HG03520 (cell line): Measurements from ENCODE around the gene APOA1.

Experiments
- ATAC-seq: cut with Tn5 transposase; IDR thresholded peaks from one replicate; pipeline ENCODE4 v1.9.1; 2021; ENCODE audit warnings: mild to moderate bottlenecking, moderate library complexity; ENCODE audit not compliant: unreplicated experiment

The APOA1 gene

DNA sequence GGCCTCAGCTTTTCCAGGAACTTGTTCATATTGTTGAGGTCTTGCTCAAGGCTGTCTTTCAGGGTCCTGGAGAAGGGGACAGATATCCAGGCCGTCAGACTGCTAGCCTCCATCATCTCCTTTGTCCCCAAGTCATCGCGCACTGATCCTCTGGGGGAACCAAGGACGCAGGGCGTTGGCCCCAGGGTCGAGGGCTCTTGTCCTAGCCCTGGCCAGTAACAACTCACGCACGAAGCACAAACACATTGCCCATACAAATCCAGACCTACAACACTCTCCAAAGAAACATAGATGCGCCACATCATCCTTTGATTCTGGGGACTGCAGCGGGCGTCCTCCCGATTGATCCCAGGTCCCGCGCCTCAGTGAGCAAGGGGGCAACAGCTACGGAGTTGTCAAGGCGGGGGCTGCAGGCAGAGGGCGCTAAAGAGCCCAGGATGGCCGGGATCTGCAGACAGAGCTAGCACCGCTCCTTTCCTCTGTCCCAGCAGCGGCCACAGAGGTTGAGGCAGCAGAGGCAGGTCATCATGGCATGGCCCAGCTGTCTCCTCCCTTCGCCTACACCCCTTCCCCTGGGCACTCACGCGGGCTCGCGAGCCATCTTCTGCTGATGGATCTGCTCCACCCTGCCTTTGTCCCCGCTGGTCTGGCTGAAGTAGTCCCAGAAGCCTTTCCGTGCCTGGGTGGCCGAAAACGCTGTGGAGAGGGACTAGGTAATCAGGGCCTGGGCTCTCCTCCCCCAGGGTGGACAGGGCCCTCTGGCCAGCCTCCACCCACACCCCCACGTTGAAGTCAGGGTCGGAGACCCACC, 46.2 kb downstream of the APOA1 start:
- no peak for ATAC-seq

DNA sequence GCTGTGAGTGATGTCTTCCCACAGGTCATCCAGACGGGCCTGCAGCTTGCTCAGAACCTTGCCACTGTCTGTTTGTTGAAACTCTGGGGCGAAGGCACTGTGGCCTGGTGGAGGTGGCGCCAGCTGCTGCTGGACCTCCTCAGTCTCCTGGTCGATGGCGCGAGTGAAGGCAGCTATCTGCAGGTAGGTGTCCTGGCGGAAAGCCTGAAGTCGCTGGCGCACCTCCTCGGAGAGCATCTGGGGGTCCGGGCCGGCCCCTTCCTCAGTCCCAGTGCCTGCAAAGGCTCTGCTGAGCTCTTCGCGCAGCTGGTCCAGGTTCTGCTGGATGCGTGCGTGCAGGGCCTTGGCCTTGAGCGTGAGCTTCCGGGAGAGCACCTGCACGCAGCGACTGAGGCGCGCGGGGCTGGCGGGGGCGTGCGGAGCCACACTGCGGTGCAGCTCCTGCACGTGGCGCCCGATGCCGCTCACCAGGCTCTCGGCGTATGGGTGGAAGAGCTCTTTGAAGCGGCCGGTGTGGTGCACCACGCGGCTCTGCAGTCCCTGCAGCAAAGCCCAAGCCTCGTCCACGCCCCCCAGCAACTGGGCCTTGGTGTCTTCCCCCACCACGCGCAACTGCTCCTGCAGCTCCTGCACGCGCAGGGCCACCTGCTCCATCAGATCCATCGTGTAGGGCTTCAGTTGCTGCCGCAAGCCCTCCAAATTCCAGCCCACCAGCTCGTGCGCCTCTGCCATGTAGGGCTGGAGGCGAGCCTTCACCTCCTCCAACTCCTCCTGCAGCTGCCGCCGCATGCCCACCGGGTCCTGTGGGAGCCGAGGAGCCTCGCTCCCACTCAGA, 47.0 kb downstream of the APOA1 start:
- ATAC-seq = no peak

GRCh38 chr11:116788975-116789374, 48.4 kb downstream of the APOA1 start:
- no peak for ATAC-seq

- no peak for ATAC-seq
Measured at GRCh38 chr11:116788534-116788933, 48.9 kb downstream of the APOA1 start.

- peak; percentile 71 for ATAC-seq
Measured at GRCh38 chr11:116787786-116788486, 49.5 kb downstream of the APOA1 start, which contains the start of gene ZPR1. Gene ZPR1 (minus strand): TSS chr11:116788023. CDS start chr11:116787990, 33 bp downstream.

DNA sequence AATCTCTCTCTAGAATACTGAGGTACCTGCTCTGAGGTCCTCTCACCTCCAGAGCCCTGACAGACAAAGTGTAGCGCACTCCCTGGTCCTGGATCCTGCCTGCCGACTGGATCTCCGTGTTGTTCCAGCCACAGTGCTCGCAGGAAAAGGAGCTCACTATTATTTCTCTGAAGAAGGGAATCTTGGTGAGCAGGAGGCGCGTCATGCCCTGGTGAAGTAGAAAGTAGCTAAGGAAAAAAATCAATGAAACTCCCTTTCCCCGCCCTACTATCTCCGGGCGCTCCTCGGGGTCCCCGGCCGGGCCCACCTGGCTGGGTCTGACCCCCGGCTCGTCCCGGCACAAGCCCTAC, 50.0 kb downstream of the APOA1 start:
- no peak for ATAC-seq

DNA sequence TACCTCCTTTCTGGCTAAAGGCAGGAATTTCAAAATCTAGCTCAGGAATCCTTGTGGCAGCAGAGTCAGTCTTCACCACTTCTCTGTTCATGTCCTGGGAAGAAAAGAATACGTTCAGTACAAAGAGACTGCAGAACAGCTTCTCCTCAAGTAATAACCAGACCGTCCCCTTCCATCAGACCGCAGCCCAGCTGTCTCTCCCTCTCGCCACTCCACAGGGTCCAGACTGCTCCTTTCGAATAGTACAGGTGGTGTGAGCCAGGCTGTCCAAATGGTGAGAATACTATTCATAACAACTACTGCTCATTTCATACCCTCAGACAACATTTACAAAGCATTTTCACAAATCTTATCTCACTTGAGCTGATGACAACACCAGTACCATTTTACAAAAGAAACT, 50.5 kb downstream of the APOA1 start:
- no peak for ATAC-seq

DNA sequence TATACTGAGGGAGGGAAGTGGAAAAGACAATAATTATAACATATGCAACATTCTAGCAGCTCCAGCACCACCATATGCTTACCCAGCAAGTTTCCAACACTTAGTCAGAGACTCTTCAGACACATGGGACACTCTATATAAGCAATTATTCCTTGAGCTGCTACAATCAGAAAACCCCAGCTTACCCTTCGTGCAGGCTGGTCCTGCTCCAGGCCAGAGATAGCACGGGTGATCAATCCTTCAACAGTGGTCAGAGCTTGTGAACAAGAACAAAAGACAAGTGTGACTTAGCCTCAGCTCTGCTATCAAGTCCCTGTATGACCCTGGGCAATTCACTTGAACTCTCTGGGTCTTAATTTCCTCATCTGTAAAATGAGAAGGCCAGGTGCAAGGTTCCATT, 51.1 kb downstream of the APOA1 start:
- no peak for ATAC-seq
